ENCODE data around the gene IYD. TPM values are rescaled to one million over a fixed set of nuclear protein-coding genes. Genes with fewer than 3 reads are reported as not detected.

The IYD gene
- total and polyA plus RNA-seq, 8 donors: 0.09 to 0.75 (median 0.16) TPM; not detected in 1

DNA sequence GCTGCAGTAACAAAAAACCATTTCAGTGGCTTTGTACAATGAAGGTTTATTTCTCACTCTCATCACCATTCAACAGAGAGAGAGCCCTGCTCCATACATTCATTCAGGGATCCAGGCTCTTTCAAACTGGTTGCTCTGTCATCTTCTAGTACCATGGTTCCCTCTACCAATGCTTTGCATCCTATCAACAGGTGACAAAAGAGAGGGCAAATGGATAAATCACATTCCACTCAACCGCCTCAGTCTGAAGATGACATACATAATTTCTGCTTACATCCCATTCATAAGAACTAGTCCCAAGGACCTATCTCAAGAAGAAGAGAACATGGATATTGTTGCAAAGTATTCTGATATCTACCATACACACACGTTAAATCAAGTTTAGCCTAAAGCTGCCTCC, 51.6 kb downstream of the IYD start:
- WGBS, 2 donors: 95 to 97% methylated on average over 2 of the region's 2 CpGs
- intact Hi-C loops (cut with DNase I): loop anchor here in 1 of 3 donors (10.0 kb wide), 1 partner anchor 394 kb away; no protein-coding TSS in a partner anchor

GRCh38 chr6:150420926-150421325, 52.1 kb downstream of the IYD start:
- FAIRE-seq (no peak), DNase-seq (no peak), ATAC-seq (no peak)
- WGBS, 2 donors: 74 to 82% methylated on average over 3 of the region's 3 CpGs
- no peak overlapping the region for H3K4me3 ChIP-seq
- no peaks in the 10 kb centered on the region for H3K9me3 ChIP-seq
- intact Hi-C loops (cut with DNase I): loop anchor here in 1 of 3 donors (10.0 kb wide), 1 partner anchor 394 kb away; no protein-coding TSS in a partner anchor
- no peaks in the 10 kb centered on the region for H3K27me3 ChIP-seq
- H3K27ac ChIP-seq: no peak overlapping the region
- TF ChIP-seq, protein P1, sequence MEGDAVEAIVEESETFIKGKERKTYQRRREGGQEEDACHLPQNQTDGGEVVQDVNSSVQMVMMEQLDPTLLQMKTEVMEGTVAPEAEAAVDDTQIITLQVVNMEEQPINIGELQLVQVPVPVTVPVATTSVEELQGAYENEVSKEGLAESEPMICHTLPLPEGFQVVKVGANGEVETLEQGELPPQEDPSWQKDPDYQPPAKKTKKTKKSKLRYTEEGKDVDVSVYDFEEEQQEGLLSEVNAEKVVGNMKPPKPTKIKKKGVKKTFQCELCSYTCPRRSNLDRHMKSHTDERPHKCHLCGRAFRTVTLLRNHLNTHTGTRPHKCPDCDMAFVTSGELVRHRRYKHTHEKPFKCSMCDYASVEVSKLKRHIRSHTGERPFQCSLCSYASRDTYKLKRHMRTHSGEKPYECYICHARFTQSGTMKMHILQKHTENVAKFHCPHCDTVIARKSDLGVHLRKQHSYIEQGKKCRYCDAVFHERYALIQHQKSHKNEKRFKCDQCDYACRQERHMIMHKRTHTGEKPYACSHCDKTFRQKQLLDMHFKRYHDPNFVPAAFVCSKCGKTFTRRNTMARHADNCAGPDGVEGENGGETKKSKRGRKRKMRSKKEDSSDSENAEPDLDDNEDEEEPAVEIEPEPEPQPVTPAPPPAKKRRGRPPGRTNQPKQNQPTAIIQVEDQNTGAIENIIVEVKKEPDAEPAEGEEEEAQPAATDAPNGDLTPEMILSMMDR (IDR thresholded peaks at IDR 0.05): no peak
- H3K36me3 ChIP-seq: no peaks in the 10 kb centered on the region
- H3K4me1 ChIP-seq: peaks cover 0 to 8% (median 0%) of the 10 kb centered on the region in 3 donors

More for the DNA sequence above, 51.6 kb downstream of the IYD start:
- TF ChIP-seq, protein P1 (IDR thresholded peaks at IDR 0.05): no peak
- ATAC-seq (no peak), DNase-seq (no peak), FAIRE-seq (no peak)
- H3K4me3 ChIP-seq: no peak overlapping the region
- no peaks in the 10 kb centered on the region for H3K36me3 ChIP-seq
- no peaks in the 10 kb centered on the region for H3K9me3 ChIP-seq
- no peak overlapping the region for H3K27ac ChIP-seq
- peaks cover 0 to 8% (median 0%) of the 10 kb centered on the region in 3 donors for H3K4me1 ChIP-seq
- H3K27me3 ChIP-seq: no peaks in the 10 kb centered on the region

GRCh38 chr6:150425508-150425907, 56.7 kb downstream of the IYD start:
- no peak overlapping the region for H3K27ac ChIP-seq
- FAIRE-seq: no peak

DNA sequence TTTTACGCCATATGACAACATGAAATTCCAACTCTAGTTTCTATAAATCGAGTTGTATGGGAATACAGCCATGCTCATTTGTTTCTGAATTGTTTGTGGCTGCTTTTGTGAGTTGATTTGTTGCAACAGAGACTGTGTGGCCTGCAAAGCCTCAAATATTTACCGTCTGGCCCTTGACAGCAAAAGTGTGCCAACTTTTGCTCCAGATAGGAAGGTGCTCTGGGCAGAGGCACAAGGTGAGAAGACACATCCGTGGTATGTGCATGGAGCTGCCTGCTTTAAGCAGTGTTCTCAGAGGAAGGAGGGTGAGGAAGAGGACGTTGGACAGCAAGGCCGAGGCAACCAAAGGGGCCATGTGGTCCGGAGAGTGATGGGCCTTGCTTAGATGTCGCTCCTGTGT, 57.4 kb downstream of the IYD start:
- FAIRE-seq (no peak), ATAC-seq (peak; percentile 67 to 93 (median 80)), DNase-seq (no peak)
- Histone ChIP-seq H3K27ac (no peak overlapping the region), H3K9me3 (no peaks in the 10 kb centered on the region), H3K4me3 (no peak overlapping the region), H3K27me3 (no peaks in the 10 kb centered on the region), H3K36me3 (no peaks in the 10 kb centered on the region), H3K4me1 (no peaks in the 10 kb centered on the region)
- intact Hi-C loops (cut with DNase I): loop anchor here in 1 of 3 donors (10.0 kb wide), 1 partner anchor 389 kb away; no protein-coding TSS in a partner anchor
- WGBS, 2 donors: 42 to 50% methylated on average over 8 of the region's 8 CpGs
- TF ChIP-seq, protein P1 (IDR thresholded peaks at IDR 0.05): no peak

More at GRCh38 chr6:150425508-150425907, 56.7 kb downstream of the IYD start:
- Histone ChIP-seq H3K9me3 (no peaks in the 10 kb centered on the region), H3K36me3 (no peaks in the 10 kb centered on the region), H3K4me3 (no peak overlapping the region), H3K4me1 (no peaks in the 10 kb centered on the region), H3K27me3 (no peaks in the 10 kb centered on the region)
- 95 to 96% methylated on average over 8 of the region's 8 CpGs for WGBS, 2 donors
- intact Hi-C loops (cut with DNase I): loop anchor here in 1 of 3 donors (10.0 kb wide), 1 partner anchor 389 kb away; no protein-coding TSS in a partner anchor
- DNase-seq (no peak), ATAC-seq (no peak)
- TF ChIP-seq, protein P1 (IDR thresholded peaks at IDR 0.05): no peak

DNA sequence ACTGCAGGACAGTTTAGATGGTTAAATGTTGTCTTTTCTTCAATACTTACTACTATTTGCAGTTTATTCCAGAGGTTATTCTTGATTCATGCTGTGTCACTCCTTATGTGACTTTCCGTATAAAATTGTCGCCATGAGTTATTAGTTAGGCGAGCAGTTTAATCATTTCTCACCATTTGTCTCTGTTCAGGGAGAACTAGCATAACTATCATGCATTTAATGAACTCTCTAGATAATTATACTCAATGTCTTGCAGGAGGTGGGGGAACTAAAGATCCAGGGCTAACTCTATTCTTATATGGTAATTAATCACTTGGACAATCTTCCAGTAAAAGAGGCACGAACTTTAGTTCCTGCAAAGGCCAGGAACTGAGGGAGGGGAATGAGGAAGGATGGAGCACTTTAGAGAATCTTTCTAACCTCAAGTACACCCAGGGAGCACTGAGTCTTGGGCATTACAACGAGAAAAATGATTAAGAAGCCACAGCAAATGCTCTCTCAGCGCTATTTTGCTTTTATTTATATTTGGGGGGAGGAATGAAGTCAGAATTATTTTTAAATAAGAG, 58.3 kb downstream of the IYD start:
- WGBS, 2 donors: 76 to 81% methylated on average over 6 of the region's 6 CpGs

More for the DNA sequence above, 58.3 kb downstream of the IYD start:
- no peaks in the 10 kb centered on the region for H3K27me3 ChIP-seq
- H3K9me3 ChIP-seq: no peaks in the 10 kb centered on the region
- intact Hi-C loops (cut with DNase I): loop anchor here in 1 of 3 donors (10.0 kb wide), 1 partner anchor 388 kb away; no protein-coding TSS in a partner anchor
- H3K4me1 ChIP-seq: no peaks in the 10 kb centered on the region
- H3K4me3 ChIP-seq: no peak overlapping the region
- no peaks in the 10 kb centered on the region for H3K36me3 ChIP-seq
- FAIRE-seq (no peak), ATAC-seq (no peak), DNase-seq (no peak)
- no peak overlapping the region for H3K27ac ChIP-seq
- TF ChIP-seq, protein P1 (IDR thresholded peaks at IDR 0.05): no peak
